Smooth muscle cell (in vitro differentiated cells): ENCODE measurements around the gene LIX1. TPM values are rescaled to one million over a fixed set of nuclear protein-coding genes. Genes with fewer than 3 reads are reported as not detected.

Source experiments
- DNase-seq: peaks from one replicate; lab custom pipeline; 2025; ENCODE audit not compliant: unreplicated experiment; lab: John Stamatoyannopoulos, UW
- H2AFZ ChIP-seq: fragments of 200-600 bp; sonication (generic); 2 replicates; pipeline ENCODE4 v1.6.0; 2016; ENCODE audit warnings: antibody characterized with exemption, low read depth, mild to moderate bottlenecking
- H3F3A ChIP-seq: fragments of 200-600 bp; sonication (generic); 2 replicates; pipeline ENCODE4 v1.6.0; 2017; ENCODE audit warnings: antibody characterized with exemption, low read depth
- H3K27ac ChIP-seq: fragments of 200-600 bp; sonication (generic); 2 replicates; pipeline ENCODE4 v1.5.1; 2016; ENCODE audit warnings: low read depth, mild to moderate bottlenecking
- H3K27me3 ChIP-seq: fragments of 200-600 bp; sonication (generic); 2 replicates; pipeline ENCODE4 v1.6.1; 2016; ENCODE audit warnings: low read depth, mild to moderate bottlenecking
- H3K36me3 ChIP-seq: fragments of 200-600 bp; sonication (generic); 2 replicates; pipeline ENCODE4 v1.5.1; 2016; ENCODE audit warnings: low read depth
- H3K4me1 ChIP-seq: fragments of 200-600 bp; sonication (generic); 2 replicates; pipeline ENCODE4 v1.5.1; 2016; ENCODE audit warnings: low read depth
- H3K4me2 ChIP-seq: fragments of 200-600 bp; sonication (generic); 2 replicates; pipeline ENCODE4 v1.6.0; 2016; ENCODE audit warnings: mild to moderate bottlenecking
- H3K4me3 ChIP-seq: fragments of 200-600 bp; sonication (generic); 2 replicates; pipeline ENCODE4 v1.5.1; 2016; ENCODE audit warnings: mild to moderate bottlenecking
- H3K79me2 ChIP-seq: fragments of 200-600 bp; sonication (generic); 2 replicates; pipeline ENCODE4 v1.6.0; 2016; ENCODE audit warnings: low read depth, mild to moderate bottlenecking
- H3K9ac ChIP-seq: fragments of 200-600 bp; sonication (generic); 2 replicates; pipeline ENCODE4 v1.6.0; 2016; ENCODE audit warnings: low read depth
- H3K9me3 ChIP-seq: fragments of 200-600 bp; sonication (generic); replicated peaks from 2 replicates; pipeline ENCODE4 v1.5.1; 2016; ENCODE audit warnings: low read depth
- H4K20me1 ChIP-seq: fragments of 200-600 bp; sonication (generic); 2 replicates; pipeline ENCODE4 v1.6.0; 2016; ENCODE audit warnings: low read depth
- WGBS: methylation state at CpG from one replicate; pipeline ENCODE4 v1.1.7; 2016; ENCODE audit warnings: low lambda C conversion rate; 5-methylcytosine and 5-hydroxymethylcytosine counted together
- polyA plus RNA-seq: library from polyadenylated mRNA; unstranded; fragments of >200 nt; fragmentation: Nextera tagmentation; extraction: Ambion mirVana; gene quantifications from 2 replicates; pipeline ENCODE4 v1.2.1, GENCODE V29; 2016
- total RNA-seq: library from RNA; depleted of rRNA; stranded (reverse); fragments of >200 nt; gene quantifications from 2 replicates; pipeline ENCODE4 v1.2.3, GENCODE V29; 2014
- TF ChIP-seq, protein P1 (sequence below): fragments of 200-600 bp; sonication (generic); IDR thresholded peaks from 2 replicates; pipeline ENCODE4 v1.5.1; 2017; ENCODE audit warnings: borderline replicate concordance, mild to moderate bottlenecking, antibody characterized with exemption; ENCODE audit not compliant: insufficient read depth, poor library complexity, severe bottlenecking

Gene LIX1
- total and polyA plus RNA-seq, 2 experiments from 2014 or later = 20.1 to 21.8 TPM

DNA sequence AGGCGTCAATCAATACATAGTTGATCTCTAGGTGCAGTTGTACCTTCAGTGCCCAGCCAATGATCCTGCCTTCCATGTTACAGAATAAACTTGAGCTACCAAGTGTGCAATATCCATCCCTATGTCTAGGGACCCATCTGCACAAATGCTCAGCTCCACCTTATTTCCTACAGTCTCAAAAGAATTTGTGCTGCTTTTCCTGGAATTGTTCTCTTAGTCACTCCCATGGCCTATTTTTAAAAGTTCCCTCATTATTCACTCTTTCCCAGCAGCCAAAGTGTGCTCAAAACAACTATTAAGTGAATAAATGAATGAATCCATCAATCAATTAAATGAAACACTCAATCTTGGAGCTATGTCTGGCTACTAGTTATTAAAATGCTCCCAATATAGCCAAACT lies 14.7 kb downstream of the LIX1 start:
- Histone ChIP-seq H3K4me1 (peaks cover 27% of the 10 kb centered on the region), H3K9me3 (no peaks in the 10 kb centered on the region), H3K27ac (no peak overlapping the region), H2AFZ (no peak overlapping the region), H3F3A (no peaks in the 10 kb centered on the region), H3K4me2 (no peak overlapping the region), H3K79me2 (no peaks in the 10 kb centered on the region), H3K27me3 (no peaks in the 10 kb centered on the region), H4K20me1 (no peaks in the 10 kb centered on the region), H3K4me3 (no peak overlapping the region), H3K36me3 (no peaks in the 10 kb centered on the region), H3K9ac (no peak overlapping the region)
- DNase-seq = no peak
- WGBS = 100% methylated on average over 1 of the region's 1 CpG
- TF ChIP-seq, protein P1, sequence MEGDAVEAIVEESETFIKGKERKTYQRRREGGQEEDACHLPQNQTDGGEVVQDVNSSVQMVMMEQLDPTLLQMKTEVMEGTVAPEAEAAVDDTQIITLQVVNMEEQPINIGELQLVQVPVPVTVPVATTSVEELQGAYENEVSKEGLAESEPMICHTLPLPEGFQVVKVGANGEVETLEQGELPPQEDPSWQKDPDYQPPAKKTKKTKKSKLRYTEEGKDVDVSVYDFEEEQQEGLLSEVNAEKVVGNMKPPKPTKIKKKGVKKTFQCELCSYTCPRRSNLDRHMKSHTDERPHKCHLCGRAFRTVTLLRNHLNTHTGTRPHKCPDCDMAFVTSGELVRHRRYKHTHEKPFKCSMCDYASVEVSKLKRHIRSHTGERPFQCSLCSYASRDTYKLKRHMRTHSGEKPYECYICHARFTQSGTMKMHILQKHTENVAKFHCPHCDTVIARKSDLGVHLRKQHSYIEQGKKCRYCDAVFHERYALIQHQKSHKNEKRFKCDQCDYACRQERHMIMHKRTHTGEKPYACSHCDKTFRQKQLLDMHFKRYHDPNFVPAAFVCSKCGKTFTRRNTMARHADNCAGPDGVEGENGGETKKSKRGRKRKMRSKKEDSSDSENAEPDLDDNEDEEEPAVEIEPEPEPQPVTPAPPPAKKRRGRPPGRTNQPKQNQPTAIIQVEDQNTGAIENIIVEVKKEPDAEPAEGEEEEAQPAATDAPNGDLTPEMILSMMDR = no peak

DNA sequence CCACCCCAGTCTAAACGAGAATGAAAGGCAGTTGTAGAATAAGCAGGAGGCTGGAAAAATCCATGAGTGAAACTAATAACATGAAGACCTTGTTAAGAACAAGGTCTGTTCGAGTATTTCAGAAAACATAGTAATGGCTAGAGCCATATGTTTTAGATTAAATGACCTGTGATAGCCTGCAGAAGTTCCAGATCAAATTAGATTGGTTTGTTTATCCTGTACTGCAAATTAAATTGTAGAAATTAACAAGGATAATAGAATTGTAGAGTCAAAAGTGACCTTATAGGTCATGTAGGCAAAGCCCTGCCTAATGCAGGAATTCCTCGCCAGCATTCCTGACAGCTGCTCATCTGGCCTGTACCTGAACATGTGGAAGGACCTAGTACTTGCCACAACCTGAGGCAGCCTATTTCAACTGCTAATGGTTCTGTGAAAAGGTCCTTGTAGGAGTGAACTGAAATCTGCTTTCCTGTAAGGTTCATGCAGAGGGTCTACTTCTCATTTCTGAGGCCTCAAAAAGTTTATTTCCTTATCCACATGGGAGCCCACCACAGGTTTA lies 17.2 kb downstream of the LIX1 start:
- Histone ChIP-seq H3K27ac (no peak overlapping the region), H3K79me2 (no peaks in the 10 kb centered on the region), H2AFZ (no peak overlapping the region), H3K4me3 (no peak overlapping the region), H3K27me3 (no peaks in the 10 kb centered on the region), H3F3A (no peaks in the 10 kb centered on the region), H3K4me1 (peaks cover 4% of the 10 kb centered on the region), H3K4me2 (no peak overlapping the region), H3K9me3 (no peaks in the 10 kb centered on the region), H4K20me1 (no peaks in the 10 kb centered on the region), H3K9ac (no peak overlapping the region), H3K36me3 (no peaks in the 10 kb centered on the region)
- whole genome bisulfite sequencing = 78% methylated on average over 3 of the region's 3 CpGs
- TF ChIP-seq, protein P1 = no peak
- no peak for DNase-seq

DNA sequence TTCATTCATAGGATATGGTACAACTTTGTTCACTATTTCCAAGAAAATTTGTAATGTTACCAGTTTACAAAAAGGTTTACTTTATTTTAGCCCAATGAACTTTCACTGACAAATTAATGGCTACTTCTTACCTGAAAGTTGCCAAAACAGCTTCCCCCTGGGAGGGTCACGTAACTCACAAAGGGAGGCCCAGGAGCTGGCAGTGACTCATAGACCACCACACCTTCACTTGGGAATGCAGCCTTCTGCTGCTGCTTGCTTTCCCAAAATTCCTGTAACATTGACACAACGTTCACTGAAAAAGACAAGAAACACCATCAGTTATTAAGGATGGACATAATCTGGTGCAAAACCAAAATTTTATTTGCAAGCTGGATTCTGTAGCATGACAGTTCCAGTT lies 18.1 kb downstream of the LIX1 start:
- no peak for DNase-seq
- no peak overlapping the region for H3K9ac ChIP-seq
- H3K27ac ChIP-seq = no peak overlapping the region
- no peaks in the 10 kb centered on the region for H3K27me3 ChIP-seq
- no peaks in the 10 kb centered on the region for H3F3A ChIP-seq
- H3K4me1 ChIP-seq = peaks cover 3% of the 10 kb centered on the region
- WGBS = 63% methylated on average over 2 of the region's 2 CpGs
- H3K79me2 ChIP-seq = no peaks in the 10 kb centered on the region
- H2AFZ ChIP-seq = no peak overlapping the region
- H3K36me3 ChIP-seq = no peaks in the 10 kb centered on the region
- no peaks in the 10 kb centered on the region for H3K9me3 ChIP-seq
- H3K4me3 ChIP-seq = no peak overlapping the region
- H4K20me1 ChIP-seq = no peaks in the 10 kb centered on the region
- TF ChIP-seq, protein P1 = no peak
- no peak overlapping the region for H3K4me2 ChIP-seq

DNA sequence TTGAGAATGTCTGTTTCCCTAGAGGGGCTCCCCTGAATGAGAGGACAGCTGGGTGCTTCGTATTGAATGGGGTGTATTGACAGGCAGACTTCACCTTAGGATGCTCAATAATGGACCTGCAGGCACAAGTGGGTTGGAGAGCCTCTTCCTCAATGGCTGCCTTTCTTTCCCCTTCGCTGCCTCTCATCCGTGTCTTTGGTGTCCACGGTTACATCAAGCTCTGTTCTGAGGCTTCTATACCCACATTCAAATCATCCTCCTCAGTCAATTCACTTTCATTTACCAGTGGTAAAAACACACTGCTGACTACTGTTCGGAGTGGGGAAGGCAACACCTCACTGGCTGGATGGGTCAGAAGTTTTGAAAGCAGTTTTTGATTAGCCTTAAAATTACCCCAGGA lies 20.6 kb downstream of the LIX1 start:
- H4K20me1 ChIP-seq = no peaks in the 10 kb centered on the region
- H3F3A ChIP-seq = no peaks in the 10 kb centered on the region
- H3K27me3 ChIP-seq = no peaks in the 10 kb centered on the region
- DNase-seq = no peak
- peaks cover 4% of the 10 kb centered on the region for H3K4me1 ChIP-seq
- TF ChIP-seq, protein P1 = no peak
- H3K36me3 ChIP-seq = no peaks in the 10 kb centered on the region
- H3K9me3 ChIP-seq = no peaks in the 10 kb centered on the region
- no peak overlapping the region for H3K27ac ChIP-seq
- H3K79me2 ChIP-seq = no peaks in the 10 kb centered on the region
- WGBS = 95% methylated on average over 5 of the region's 5 CpGs
- no peak overlapping the region for H2AFZ ChIP-seq
- H3K4me3 ChIP-seq = no peak overlapping the region
- H3K4me2 ChIP-seq = no peak overlapping the region
- no peak overlapping the region for H3K9ac ChIP-seq
